OCI-LY1 (cell line): ENCODE measurements around the gene SPAG9.
A peak's percentile ranks its signal among the peaks of the same experiment; 100 is the strongest.

Source experiments
- H2AFZ ChIP-seq: fragments of 200-600 bp; sonication (generic), shearing (Covaris generic); 2 replicates; pipeline ENCODE4 v1.6.0; 2014; ENCODE audit warnings: antibody characterized with exemption, mild to moderate bottlenecking, low read length
- H3F3A ChIP-seq: fragments of 200-600 bp; sonication (generic), shearing (Covaris generic); 2 replicates; pipeline ENCODE4 v1.6.0; 2014; ENCODE audit warnings: mild to moderate bottlenecking, antibody characterized with exemption, low read length, moderate library complexity; ENCODE audit not compliant: insufficient read depth
- H3K27ac ChIP-seq: fragments of 200-600 bp; sonication (generic); 2 replicates; pipeline ENCODE4 v1.5.1; 2014; ENCODE audit warnings: low read length, mixed run types, mild to moderate bottlenecking, low read depth; ENCODE audit not compliant: poor library complexity, severe bottlenecking
- H3K27me3 ChIP-seq: fragments of 200-600 bp; sonication (generic); 2 replicates; pipeline ENCODE4 v1.6.0; 2014; ENCODE audit warnings: antibody characterized with exemption, mild to moderate bottlenecking, low read length, moderate library complexity; ENCODE audit not compliant: insufficient read depth
- H3K36me3 ChIP-seq: fragments of 200-600 bp; sonication (generic); 2 replicates; pipeline ENCODE4 v1.6.1; 2014; ENCODE audit warnings: mild to moderate bottlenecking, antibody characterized with exemption, low read length, moderate library complexity, mixed read lengths; ENCODE audit not compliant: insufficient read depth
- H3K4me1 ChIP-seq: fragments of 200-600 bp; sonication (generic); 2 replicates; pipeline ENCODE4 v1.5.1; 2014; ENCODE audit warnings: mild to moderate bottlenecking, low read length, moderate library complexity; ENCODE audit not compliant: insufficient read depth, severe bottlenecking
- H3K4me2 ChIP-seq: fragments of 200-600 bp; sonication (generic), shearing (Covaris generic); 2 replicates; pipeline ENCODE4 v1.6.1; 2014; ENCODE audit warnings: low read length
- H3K4me3 ChIP-seq: fragments of 200-600 bp; sonication (generic); 2 replicates; pipeline ENCODE4 v1.5.1; 2014; ENCODE audit warnings: low read length, low read depth, mild to moderate bottlenecking, mixed read lengths; ENCODE audit not compliant: poor library complexity, severe bottlenecking
- H3K79me2 ChIP-seq: fragments of 200-600 bp; shearing (Covaris generic); 2 replicates; pipeline ENCODE4 v1.6.1; 2016; ENCODE audit warnings: mixed run types, low read length, mixed read lengths; ENCODE audit not compliant: insufficient read depth
- H3K9ac ChIP-seq: fragments of 200-600 bp; sonication (generic), shearing (Covaris generic); 2 replicates; pipeline ENCODE4 v1.6.1; 2014; ENCODE audit warnings: mild to moderate bottlenecking, low read length, mixed read lengths
- H3K9me2 ChIP-seq: fragments of 200-600 bp; sonication (generic), shearing (Covaris generic); 2 replicates; pipeline ENCODE4 v1.6.1; 2014; ENCODE audit warnings: low read depth, mild to moderate bottlenecking, low read length, mixed read lengths
- H3K9me3 ChIP-seq: fragments of 200-600 bp; shearing (Covaris generic); 2 replicates; pipeline ENCODE4 v1.6.1; 2014; ENCODE audit warnings: low read length, mixed read lengths
- H4K20me1 ChIP-seq: fragments of 200-600 bp; sonication (generic), shearing (Covaris generic); 2 replicates; pipeline ENCODE4 v1.6.0; 2016; ENCODE audit warnings: mild to moderate bottlenecking, low read length; ENCODE audit not compliant: insufficient read depth
- EZH2 ChIP-seq: fragments of 200-600 bp; sonication (generic), shearing (Covaris generic); IDR thresholded peaks from 2 replicates; pipeline ENCODE4 v1.8.0; 2017; ENCODE audit warnings: borderline replicate concordance, mixed run types, mild to moderate bottlenecking, antibody characterized with exemption, low read length, moderate library complexity, mixed read lengths
- TF ChIP-seq, protein P1 (sequence below): fragments of 200-600 bp; sonication (generic), shearing (Covaris generic); IDR thresholded peaks from 2 replicates; pipeline ENCODE4 v1.5.1; 2017; ENCODE audit warnings: mild to moderate bottlenecking, antibody characterized with exemption, low read length, moderate library complexity, mixed read lengths

Gene SPAG9

DNA sequence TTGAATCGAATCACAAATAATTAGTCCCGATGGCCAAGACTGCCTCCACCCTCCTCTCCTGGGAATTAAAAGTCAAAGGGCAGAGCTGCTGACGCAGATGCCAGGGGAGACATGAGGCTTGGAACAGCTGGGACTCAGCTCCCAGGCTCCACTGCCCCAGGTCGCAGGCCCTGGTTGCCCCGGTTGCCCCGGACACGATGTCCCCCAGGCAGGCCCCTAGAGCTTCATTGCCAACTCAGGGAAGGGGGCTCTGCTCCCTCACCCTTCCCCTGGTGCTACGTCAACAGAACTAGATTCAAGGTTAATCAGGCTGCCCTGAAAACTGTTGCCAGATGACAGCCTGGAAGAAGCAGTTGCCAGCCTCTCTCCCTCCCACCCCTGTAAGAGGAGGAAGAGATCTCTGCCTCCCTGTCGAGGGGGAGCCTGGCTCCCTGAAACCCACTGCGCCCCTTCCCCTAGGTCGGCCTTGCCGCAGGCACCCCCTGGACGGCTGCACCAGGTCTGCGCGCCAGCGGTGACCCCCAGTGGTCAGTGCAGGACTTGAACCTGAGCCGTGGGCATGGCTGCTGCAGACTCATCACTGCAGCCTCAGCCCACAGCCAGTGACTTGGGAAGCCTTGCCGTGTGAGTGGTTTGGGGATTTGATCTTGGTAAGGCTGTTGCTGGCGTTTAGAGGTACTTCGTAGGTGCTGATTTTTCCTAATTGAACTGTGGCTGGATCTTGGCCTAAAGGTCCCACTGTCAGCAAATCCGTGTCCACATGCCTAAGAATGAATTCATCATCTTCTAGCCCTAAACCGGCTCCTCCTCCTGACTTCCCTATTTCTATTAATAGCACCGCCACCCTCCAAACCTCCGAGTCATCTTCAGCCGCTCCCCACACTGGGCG lies 170.4 kb downstream of the SPAG9 start:
- no peak overlapping the region for H3K27ac ChIP-seq
- no peaks in the 10 kb centered on the region for H3K79me2 ChIP-seq
- peaks cover 12% of the 10 kb centered on the region for H3K4me1 ChIP-seq
- no peaks in the 10 kb centered on the region for H3K9me3 ChIP-seq
- no peak overlapping the region for H2AFZ ChIP-seq
- no peak overlapping the region for H3K9ac ChIP-seq
- no peaks in the 10 kb centered on the region for H4K20me1 ChIP-seq
- no peak for TF ChIP-seq EZH2
- TF ChIP-seq, protein P1, sequence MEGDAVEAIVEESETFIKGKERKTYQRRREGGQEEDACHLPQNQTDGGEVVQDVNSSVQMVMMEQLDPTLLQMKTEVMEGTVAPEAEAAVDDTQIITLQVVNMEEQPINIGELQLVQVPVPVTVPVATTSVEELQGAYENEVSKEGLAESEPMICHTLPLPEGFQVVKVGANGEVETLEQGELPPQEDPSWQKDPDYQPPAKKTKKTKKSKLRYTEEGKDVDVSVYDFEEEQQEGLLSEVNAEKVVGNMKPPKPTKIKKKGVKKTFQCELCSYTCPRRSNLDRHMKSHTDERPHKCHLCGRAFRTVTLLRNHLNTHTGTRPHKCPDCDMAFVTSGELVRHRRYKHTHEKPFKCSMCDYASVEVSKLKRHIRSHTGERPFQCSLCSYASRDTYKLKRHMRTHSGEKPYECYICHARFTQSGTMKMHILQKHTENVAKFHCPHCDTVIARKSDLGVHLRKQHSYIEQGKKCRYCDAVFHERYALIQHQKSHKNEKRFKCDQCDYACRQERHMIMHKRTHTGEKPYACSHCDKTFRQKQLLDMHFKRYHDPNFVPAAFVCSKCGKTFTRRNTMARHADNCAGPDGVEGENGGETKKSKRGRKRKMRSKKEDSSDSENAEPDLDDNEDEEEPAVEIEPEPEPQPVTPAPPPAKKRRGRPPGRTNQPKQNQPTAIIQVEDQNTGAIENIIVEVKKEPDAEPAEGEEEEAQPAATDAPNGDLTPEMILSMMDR: peak; percentile 75
- H3K4me2 ChIP-seq: no peak overlapping the region
- no peak overlapping the region for H3K4me3 ChIP-seq
- no peaks in the 10 kb centered on the region for H3K27me3 ChIP-seq
- no peaks in the 10 kb centered on the region for H3K9me2 ChIP-seq
- no peaks in the 10 kb centered on the region for H3F3A ChIP-seq
- H3K36me3 ChIP-seq: no peaks in the 10 kb centered on the region

DNA sequence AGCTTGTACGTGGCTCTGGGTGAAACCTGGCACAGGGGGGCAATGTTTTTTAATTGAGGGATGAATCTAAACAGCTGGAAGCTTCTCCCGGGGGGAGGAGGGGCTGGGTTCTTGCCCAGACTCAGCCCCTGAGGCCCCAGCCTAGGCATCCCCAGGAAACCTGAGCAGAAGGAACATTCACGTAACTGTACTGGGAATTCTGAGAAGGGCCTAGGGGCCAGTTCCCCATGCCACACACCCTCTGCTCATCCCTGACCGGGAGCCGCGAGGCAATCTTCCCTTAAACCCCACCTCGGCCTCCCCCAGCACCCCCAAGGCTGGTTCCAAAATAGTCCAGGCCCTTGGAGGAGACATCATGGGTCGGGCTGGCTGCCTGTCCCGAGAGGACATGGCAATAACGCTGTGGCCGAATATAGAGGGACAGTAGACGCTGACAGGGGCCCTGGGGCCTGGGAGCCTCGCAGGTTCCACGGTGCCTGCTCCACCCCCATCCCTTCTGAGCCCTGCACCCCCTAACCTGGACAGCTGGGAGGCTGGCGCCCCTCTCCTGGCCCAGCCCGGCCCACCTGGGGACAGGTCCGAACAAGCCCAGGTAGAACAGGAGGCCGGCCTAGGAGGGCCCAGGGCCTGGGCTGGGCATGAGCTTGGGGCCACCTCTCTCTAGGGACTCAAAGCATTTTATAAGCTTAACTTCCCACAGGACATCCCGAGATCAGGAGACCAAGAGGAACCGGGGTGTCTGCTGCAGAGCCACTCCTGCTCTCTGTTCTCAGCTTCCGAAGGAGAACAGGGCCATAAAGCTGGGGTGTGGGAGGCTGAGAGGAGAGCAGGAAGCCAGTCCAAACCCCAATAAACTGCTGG lies 171.3 kb downstream of the SPAG9 start:
- Histone ChIP-seq H3K4me3 (no peak overlapping the region), H3K9ac (no peak overlapping the region), H3K27ac (no peak overlapping the region), H4K20me1 (no peaks in the 10 kb centered on the region), H3K27me3 (no peaks in the 10 kb centered on the region), H3K36me3 (no peaks in the 10 kb centered on the region), H3K4me1 (peaks cover 12% of the 10 kb centered on the region), H3K9me3 (no peaks in the 10 kb centered on the region), H2AFZ (no peak overlapping the region), H3K9me2 (no peaks in the 10 kb centered on the region), H3F3A (no peaks in the 10 kb centered on the region), H3K4me2 (no peak overlapping the region), H3K79me2 (no peaks in the 10 kb centered on the region)
- TF ChIP-seq EZH2: no peak
- TF ChIP-seq, protein P1: no peak

DNA sequence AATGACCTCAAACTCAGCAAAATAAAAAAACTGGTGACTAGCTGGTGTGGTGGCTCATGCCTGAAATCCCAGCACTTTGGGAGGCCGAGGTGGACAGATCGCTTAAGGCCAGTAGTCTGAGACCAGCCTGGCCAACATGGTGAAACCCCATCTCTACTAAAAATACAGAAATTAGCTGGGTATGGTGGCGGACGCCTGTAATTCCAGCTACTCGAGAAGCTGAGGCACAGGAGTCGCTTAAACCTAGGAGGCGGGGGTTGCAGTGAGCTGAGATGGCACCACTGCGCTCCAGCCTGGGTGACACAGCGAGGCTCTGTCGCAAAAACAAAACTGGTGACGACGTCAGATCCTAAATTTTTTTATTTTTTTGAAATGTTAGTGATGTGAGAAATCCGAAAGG lies 172.0 kb downstream of the SPAG9 start:
- Histone ChIP-seq H3K9me2 (no peaks in the 10 kb centered on the region), H3F3A (no peaks in the 10 kb centered on the region), H3K4me2 (no peak overlapping the region), H3K27me3 (no peaks in the 10 kb centered on the region), H3K36me3 (no peaks in the 10 kb centered on the region), H4K20me1 (no peaks in the 10 kb centered on the region), H3K27ac (no peak overlapping the region), H2AFZ (no peak overlapping the region), H3K4me1 (peaks cover 12% of the 10 kb centered on the region), H3K4me3 (no peak overlapping the region), H3K79me2 (no peaks in the 10 kb centered on the region), H3K9me3 (no peaks in the 10 kb centered on the region), H3K9ac (no peak overlapping the region)
- TF ChIP-seq, protein P1: no peak
- no peak for TF ChIP-seq EZH2
